Mesenchymal stem cell (in vitro differentiated cells and primary cell): ENCODE results near the gene ZNF282.
A peak's percentile ranks its signal among the peaks of the same experiment; 100 is the strongest.

Experiments
- DNase-seq: peaks from one replicate; pipeline ENCODE4 v3.0.0-alpha.2; 2013
- H2AFZ ChIP-seq: one replicate; pipeline ENCODE4 v1.6.1; 2013; ENCODE audit warnings: low read depth, mild to moderate bottlenecking, control low read depth, inconsistent platforms, low read length, moderate library complexity
- H2AK5ac ChIP-seq: 2 replicates; pipeline ENCODE4 v1.6.1; 2013; ENCODE audit warnings: low read length, moderate library complexity, mild to moderate bottlenecking, inconsistent platforms; ENCODE audit not compliant: severe bottlenecking
- H2BK120ac ChIP-seq: one replicate; pipeline ENCODE4 v1.6.1; 2013; ENCODE audit warnings: low read depth, mild to moderate bottlenecking, inconsistent platforms, low read length, moderate library complexity
- H2BK12ac ChIP-seq, 2 experiments: one replicate each; pipeline ENCODE4 v1.6.1; 2013; ENCODE audit warnings: inconsistent platforms in 2 of 2, low read length in 2 of 2, mild to moderate bottlenecking in 2 of 2, moderate library complexity in 2 of 2, control low read depth in 1 of 2
- H2BK15ac ChIP-seq: one replicate; pipeline ENCODE4 v1.6.1; 2013; ENCODE audit warnings: mild to moderate bottlenecking, low read depth, inconsistent platforms; ENCODE audit not compliant: poor library complexity, severe bottlenecking
- H2BK5ac ChIP-seq: 2 replicates; pipeline ENCODE4 v1.6.1; 2013; ENCODE audit warnings: low read depth, mild to moderate bottlenecking, low read length, control low read depth, inconsistent platforms; ENCODE audit not compliant: poor library complexity, severe bottlenecking
- H3K14ac ChIP-seq, 2 experiments: one replicate each; pipeline ENCODE4 v1.6.1; 2013; ENCODE audit warnings: inconsistent platforms in 2 of 2, low read length in 2 of 2, control low read depth in 1 of 2, mild to moderate bottlenecking in 1 of 2, moderate library complexity in 1 of 2
- H3K18ac ChIP-seq, 2 experiments: one replicate each; pipeline ENCODE4 v1.6.1; 2013; ENCODE audit warnings: inconsistent platforms in 2 of 2, low read length in 2 of 2, control low read depth in 1 of 2, low read depth in 1 of 2, mild to moderate bottlenecking in 1 of 2
- H3K23ac ChIP-seq, 2 experiments: one replicate each; pipeline ENCODE4 v1.6.1; 2013; ENCODE audit warnings: inconsistent platforms in 2 of 2, low read length in 2 of 2, mild to moderate bottlenecking in 2 of 2, moderate library complexity in 2 of 2, control low read depth in 1 of 2
- H3K27ac ChIP-seq: 2 replicates; pipeline ENCODE4 v1.5.1; 2013; ENCODE audit warnings: mild to moderate bottlenecking, moderate library complexity, low read length, control low read depth, inconsistent platforms; ENCODE audit not compliant: poor library complexity, severe bottlenecking
- H3K27me3 ChIP-seq, 2 experiments: 2 replicates each; pipeline versions ENCODE4 v1.6.1 to v1.7.0; 2013; ENCODE audit warnings: low read length in 2 of 2, mild to moderate bottlenecking in 2 of 2, moderate library complexity in 2 of 2, control low read depth in 1 of 2, inconsistent platforms in 1 of 2; ENCODE audit not compliant: control insufficient read depth in 1 of 2, insufficient read depth in 1 of 2
- H3K36me3 ChIP-seq, 2 experiments: 2 replicates each; pipeline versions ENCODE4 v1.6.1 to v1.7.0; 2013; ENCODE audit warnings: low read length in 2 of 2, control low read depth in 1 of 2, inconsistent platforms in 1 of 2, low read depth in 1 of 2, mild to moderate bottlenecking in 1 of 2; ENCODE audit not compliant: insufficient read depth in 2 of 2, control insufficient read depth in 1 of 2
- H3K4ac ChIP-seq, 2 experiments: one replicate each; pipeline ENCODE4 v1.6.1; 2013; ENCODE audit warnings: inconsistent platforms in 2 of 2, low read length in 2 of 2, mild to moderate bottlenecking in 2 of 2, moderate library complexity in 2 of 2, control low read depth in 1 of 2, low read depth in 1 of 2
- H3K4me1 ChIP-seq: 2 replicates; pipeline ENCODE4 v1.6.1; 2013; ENCODE audit warnings: low read depth, low read length, control low read depth; ENCODE audit not compliant: control insufficient read depth, insufficient read depth
- H3K4me2 ChIP-seq: 2 replicates; pipeline ENCODE4 v1.6.1; 2013; ENCODE audit warnings: low read length, mild to moderate bottlenecking, inconsistent platforms; ENCODE audit not compliant: poor library complexity, severe bottlenecking
- H3K4me3 ChIP-seq, 2 experiments: 2 replicates each; pipeline versions ENCODE4 v1.5.1 to v1.7.0; 2013; ENCODE audit warnings: low read length in 2 of 2, mild to moderate bottlenecking in 2 of 2, control low read depth in 1 of 2, low read depth in 1 of 2; ENCODE audit not compliant: insufficient read depth in 1 of 2
- H3K79me1 ChIP-seq: replicated peaks from 2 replicates; pipeline ENCODE4 v1.6.1; 2013; ENCODE audit warnings: mild to moderate bottlenecking, control low read depth, low read length, inconsistent platforms; ENCODE audit not compliant: poor library complexity, severe bottlenecking
- H3K9ac ChIP-seq: 2 replicates; pipeline ENCODE4 v1.7.0; 2013; ENCODE audit warnings: mild to moderate bottlenecking, low read length, moderate library complexity
- H3K9me3 ChIP-seq: 2 replicates; pipeline ENCODE4 v1.7.0; 2013; ENCODE audit warnings: mild to moderate bottlenecking, low read length; ENCODE audit not compliant: control insufficient read depth
- H4K8ac ChIP-seq: one replicate; pipeline ENCODE4 v1.6.1; 2013; ENCODE audit warnings: inconsistent platforms, mild to moderate bottlenecking, low read length, moderate library complexity
- H4K91ac ChIP-seq: one replicate; pipeline ENCODE4 v1.6.1; 2013; ENCODE audit warnings: mild to moderate bottlenecking, low read length, inconsistent platforms
- WGBS: methylation state at CpG from one replicate; pipeline ENCODE4 v1.1.7; 2013; ENCODE audit warnings: mixed read lengths; 5-methylcytosine and 5-hydroxymethylcytosine counted together

ZNF282 gene

DNA sequence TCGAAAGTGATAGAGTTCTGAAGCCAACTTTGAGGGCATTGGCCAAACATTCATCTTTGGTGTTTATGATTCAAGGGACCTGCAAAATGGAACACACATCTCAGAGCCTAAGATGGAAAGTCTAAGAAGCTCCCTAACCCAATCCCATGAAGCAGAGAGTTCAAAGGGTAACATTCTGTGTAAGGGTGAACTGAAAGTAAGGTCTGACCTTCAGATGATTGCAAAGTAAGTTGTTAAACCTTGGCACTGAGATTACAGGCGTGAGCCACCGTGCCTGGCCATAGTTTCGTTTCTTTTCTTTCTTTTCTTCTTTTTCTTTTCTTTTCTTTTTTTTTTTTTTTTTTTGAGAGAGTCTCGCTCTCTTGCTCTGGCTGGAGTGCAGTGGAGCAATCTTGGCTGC, 46.4 kb downstream of the ZNF282 start:
- Histone ChIP-seq H3K23ac (no peak overlapping the region), H3K4me3 (no peak overlapping the region), H3K27me3 (no peaks in the 10 kb centered on the region), H2AK5ac (no peak overlapping the region), H3K27ac (no peak overlapping the region), H4K8ac (no peak overlapping the region), H3K9me3 (peaks cover 4% of the 10 kb centered on the region), H2BK120ac (no peak overlapping the region), H2BK15ac (no peak overlapping the region), H3K18ac (no peak overlapping the region), H2BK5ac (no peak overlapping the region), H3K36me3 (no peaks in the 10 kb centered on the region), H3K4me1 (peaks cover 6% of the 10 kb centered on the region), H3K79me1 (peaks cover 6% of the 10 kb centered on the region), H3K9ac (no peak overlapping the region), H3K14ac (no peak overlapping the region), H2BK12ac (no peak overlapping the region), H4K91ac (no peak overlapping the region), H2AFZ (no peak overlapping the region), H3K4ac (no peak overlapping the region), H3K4me2 (no peak overlapping the region)
- WGBS = 92% methylated on average over 5 of the region's 5 CpGs
- DNase-seq = no peak

GRCh38 chr7:149245244-149245643, 49.9 kb downstream of the ZNF282 start:
- Histone ChIP-seq H3K4me1 (peaks cover 3% of the 10 kb centered on the region), H4K8ac (no peak overlapping the region), H2AK5ac (no peak overlapping the region), H3K27me3 (no peaks in the 10 kb centered on the region), H3K4me3 (no peak overlapping the region), H2AFZ (no peak overlapping the region), H3K36me3 (peaks cover 3% of the 10 kb centered on the region in 2 experiments), H3K23ac (no peak overlapping the region), H3K4me2 (no peak overlapping the region), H3K9me3 (peaks cover 4% of the 10 kb centered on the region), H3K27ac (no peak overlapping the region), H3K9ac (no peak overlapping the region), H2BK120ac (no peak overlapping the region), H3K4ac (no peak overlapping the region), H2BK12ac (no peak overlapping the region), H2BK5ac (no peak overlapping the region), H3K14ac (no peak overlapping the region), H3K79me1 (peaks cover 21% of the 10 kb centered on the region), H2BK15ac (no peak overlapping the region), H3K18ac (no peak overlapping the region), H4K91ac (no peak overlapping the region)
- peak; percentile 58 for DNase-seq
- 19% methylated on average over 3 of the region's 5 CpGs for WGBS

GRCh38 chr7:149245744-149246143, 50.4 kb downstream of the ZNF282 start:
- peaks cover 25% of the 10 kb centered on the region for H3K79me1 ChIP-seq
- no peak overlapping the region for H2AK5ac ChIP-seq
- H2AFZ ChIP-seq = no peak overlapping the region
- 77% methylated on average over 4 of the region's 5 CpGs for WGBS
- H3K9ac ChIP-seq = no peak overlapping the region
- H4K91ac ChIP-seq = no peak overlapping the region
- H2BK12ac ChIP-seq = no peak overlapping the region
- no peak overlapping the region for H3K27ac ChIP-seq
- H3K36me3 ChIP-seq = peaks cover 7 to 8% of the 10 kb centered on the region in 2 experiments
- no peaks in the 10 kb centered on the region for H3K27me3 ChIP-seq
- H3K18ac ChIP-seq = no peak overlapping the region
- H3K4me1 ChIP-seq = peaks cover 3% of the 10 kb centered on the region
- H3K9me3 ChIP-seq = peaks cover 4% of the 10 kb centered on the region
- no peak overlapping the region for H4K8ac ChIP-seq
- H3K4me3 ChIP-seq = no peak overlapping the region
- H3K23ac ChIP-seq = no peak overlapping the region
- DNase-seq = no peak
- no peak overlapping the region for H2BK5ac ChIP-seq
- no peak overlapping the region for H3K14ac ChIP-seq
- no peak overlapping the region for H2BK15ac ChIP-seq
- H2BK120ac ChIP-seq = no peak overlapping the region
- no peak overlapping the region for H3K4ac ChIP-seq
- H3K4me2 ChIP-seq = no peak overlapping the region

- Histone ChIP-seq H2AK5ac (no peak overlapping the region), H3K4me2 (no peak overlapping the region), H2BK5ac (no peak overlapping the region), H4K91ac (no peak overlapping the region), H3K23ac (no peak overlapping the region), H3K9ac (peak overlapping the region; percentile 11), H2BK15ac (no peak overlapping the region), H2AFZ (no peak overlapping the region), H3K9me3 (no peaks in the 10 kb centered on the region), H2BK120ac (no peak overlapping the region), H3K27me3 (no peaks in the 10 kb centered on the region), H3K36me3 (peaks cover 23 to 32% of the 10 kb centered on the region in 2 experiments), H3K14ac (no peak overlapping the region), H2BK12ac (no peak overlapping the region), H3K4me1 (no peaks in the 10 kb centered on the region), H3K18ac (no peak overlapping the region), H3K79me1 (peaks cover 31% of the 10 kb centered on the region), H3K27ac (no peak overlapping the region), H3K4ac (no peak overlapping the region), H4K8ac (no peak overlapping the region), H3K4me3 (no peak overlapping the region)
- 87% methylated on average over 3 of the region's 3 CpGs for WGBS
- DNase-seq = no peak
These were observed 53.4 kb downstream of the ZNF282 start for GRCh38 chr7:149248777-149249176.
